Brain microvascular endothelial cell (primary cell): ENCODE measurements around the gene SIGLEC15.

Experiments used
- DNase-seq: peaks from one replicate; pipeline ENCODE4 v3.0.0-alpha.2; 2020
- H3K27ac ChIP-seq: fragments of 250-450 bp; sonication (Bioruptor Pico); 2 replicates; pipeline ENCODE4 v1.5.1; 2020; ENCODE audit warnings: mild to moderate bottlenecking, moderate library complexity
- H3K27me3 ChIP-seq: fragments of 250-450 bp; sonication (Bioruptor Pico); replicated peaks from 2 replicates; pipeline ENCODE4 v1.5.1; 2020; ENCODE audit warnings: mild to moderate bottlenecking
- H3K36me3 ChIP-seq: fragments of 250-450 bp; sonication (Bioruptor Pico); replicated peaks from 2 replicates; pipeline ENCODE4 v1.5.1; 2020; ENCODE audit warnings: mild to moderate bottlenecking
- H3K4me3 ChIP-seq: 2 replicates; pipeline ENCODE4 v1.5.1; 2011; ENCODE audit warnings: low read depth, mild to moderate bottlenecking, control low read depth, low read length, moderate library complexity
- in situ Hi-C: cut with HindIII; loops from 2 replicates; pipeline ENCODE4 v1.10.0; 2017; ENCODE audit warnings: low sequenced_read_pairs, low pct_ligation_motif_present
- TF ChIP-seq, protein P1 (sequence below): IDR thresholded peaks from 2 replicates; pipeline ENCODE4 v1.5.1; 2011; ENCODE audit warnings: low read depth, mild to moderate bottlenecking, moderate library complexity, low read length, control low read depth, inconsistent platforms; ENCODE audit errors: missing control alignments

The SIGLEC15 gene

DNA sequence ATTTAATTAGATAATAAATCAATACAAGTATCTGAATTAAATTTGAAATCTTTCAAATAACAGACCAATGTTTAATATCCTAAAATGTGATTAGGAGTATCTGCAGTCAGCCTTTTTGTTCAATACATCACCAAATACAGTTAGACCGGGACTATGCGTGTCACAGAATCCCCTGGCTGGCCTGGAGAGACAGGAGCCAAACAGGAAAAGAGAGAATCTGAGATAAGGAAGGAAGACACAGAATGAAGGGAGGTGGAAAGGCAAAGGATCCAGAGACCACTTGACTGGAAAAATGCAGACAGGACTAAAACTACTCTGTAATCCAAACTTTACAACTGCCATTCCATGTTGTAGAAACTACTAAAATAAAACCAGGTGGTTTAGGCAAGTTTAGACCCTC lies 66.3 kb downstream of the SIGLEC15 start:
- H3K36me3 ChIP-seq = peaks cover 32% of the 10 kb centered on the region
- in situ Hi-C loops = no loop called here
- H3K4me3 ChIP-seq = no peak overlapping the region
- TF ChIP-seq, protein P1, sequence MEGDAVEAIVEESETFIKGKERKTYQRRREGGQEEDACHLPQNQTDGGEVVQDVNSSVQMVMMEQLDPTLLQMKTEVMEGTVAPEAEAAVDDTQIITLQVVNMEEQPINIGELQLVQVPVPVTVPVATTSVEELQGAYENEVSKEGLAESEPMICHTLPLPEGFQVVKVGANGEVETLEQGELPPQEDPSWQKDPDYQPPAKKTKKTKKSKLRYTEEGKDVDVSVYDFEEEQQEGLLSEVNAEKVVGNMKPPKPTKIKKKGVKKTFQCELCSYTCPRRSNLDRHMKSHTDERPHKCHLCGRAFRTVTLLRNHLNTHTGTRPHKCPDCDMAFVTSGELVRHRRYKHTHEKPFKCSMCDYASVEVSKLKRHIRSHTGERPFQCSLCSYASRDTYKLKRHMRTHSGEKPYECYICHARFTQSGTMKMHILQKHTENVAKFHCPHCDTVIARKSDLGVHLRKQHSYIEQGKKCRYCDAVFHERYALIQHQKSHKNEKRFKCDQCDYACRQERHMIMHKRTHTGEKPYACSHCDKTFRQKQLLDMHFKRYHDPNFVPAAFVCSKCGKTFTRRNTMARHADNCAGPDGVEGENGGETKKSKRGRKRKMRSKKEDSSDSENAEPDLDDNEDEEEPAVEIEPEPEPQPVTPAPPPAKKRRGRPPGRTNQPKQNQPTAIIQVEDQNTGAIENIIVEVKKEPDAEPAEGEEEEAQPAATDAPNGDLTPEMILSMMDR = no peak
- H3K27me3 ChIP-seq = no peaks in the 10 kb centered on the region
- no peak for DNase-seq
- no peak overlapping the region for H3K27ac ChIP-seq
